ENCODE measurements around the gene OGA.

The OGA gene

DNA sequence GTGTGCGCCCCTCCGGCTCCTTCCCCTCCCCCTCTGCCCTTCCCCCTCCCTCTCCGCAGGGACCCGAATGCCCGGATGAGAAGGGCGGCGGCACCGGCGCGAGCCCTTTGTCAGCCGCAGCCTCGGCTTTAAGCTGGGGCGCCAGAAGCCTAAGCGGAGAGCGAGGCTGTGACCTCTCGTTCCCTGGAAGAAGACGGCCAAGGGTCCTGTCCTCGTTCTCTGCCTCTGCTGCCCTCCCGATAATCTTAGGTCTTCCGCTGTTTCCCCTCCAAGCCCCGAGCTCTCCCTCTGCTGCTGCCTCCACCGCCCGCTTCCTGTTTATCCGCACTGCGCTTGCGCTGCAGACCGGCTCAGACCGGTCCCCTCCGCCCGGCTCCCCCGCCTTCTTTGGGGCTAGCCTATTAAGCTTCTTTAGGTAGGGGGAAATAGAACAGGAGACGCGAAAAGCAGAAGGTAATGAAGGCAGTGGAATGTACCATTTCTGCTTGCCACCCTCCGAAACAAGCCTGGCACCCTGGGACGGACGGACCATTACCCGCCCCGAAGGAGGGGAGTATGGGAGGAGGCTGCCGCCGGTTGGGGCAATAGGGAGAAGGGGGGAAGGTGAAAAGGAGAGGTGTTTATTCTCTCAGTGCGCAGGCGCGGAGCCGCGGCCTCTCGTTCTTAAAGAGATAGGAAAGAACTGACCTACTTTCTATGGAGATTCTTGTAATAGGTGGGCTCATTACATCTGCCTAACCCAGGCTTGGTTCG, at the start of gene OGA:
OGA (minus strand) TSS at position 326 of the 753 bp plus-strand sequence. CDS start 422 bp downstream, outside the sequence.
- peak; percentile 100 for DNase-seq

DNA sequence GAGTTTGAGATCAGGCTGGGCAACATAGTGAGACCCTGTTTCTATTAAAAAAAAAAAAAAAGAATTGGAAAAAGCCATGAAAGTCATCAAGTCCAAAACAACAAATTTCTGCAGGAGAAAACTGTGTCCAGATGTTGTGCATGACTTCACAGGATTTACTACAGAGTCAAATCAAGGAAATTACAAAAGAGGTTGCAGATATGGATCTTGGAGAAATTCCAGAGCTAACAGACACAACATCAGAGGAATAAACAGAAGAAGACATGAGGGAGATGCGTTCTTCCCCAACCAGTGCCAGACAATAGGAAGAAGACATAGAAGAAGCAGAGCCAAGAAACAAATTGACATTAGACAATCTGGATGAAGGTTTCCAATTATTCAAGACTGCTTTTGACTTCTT, 49.7 kb upstream of the OGA start:
- DNase-seq: no peak

DNA sequence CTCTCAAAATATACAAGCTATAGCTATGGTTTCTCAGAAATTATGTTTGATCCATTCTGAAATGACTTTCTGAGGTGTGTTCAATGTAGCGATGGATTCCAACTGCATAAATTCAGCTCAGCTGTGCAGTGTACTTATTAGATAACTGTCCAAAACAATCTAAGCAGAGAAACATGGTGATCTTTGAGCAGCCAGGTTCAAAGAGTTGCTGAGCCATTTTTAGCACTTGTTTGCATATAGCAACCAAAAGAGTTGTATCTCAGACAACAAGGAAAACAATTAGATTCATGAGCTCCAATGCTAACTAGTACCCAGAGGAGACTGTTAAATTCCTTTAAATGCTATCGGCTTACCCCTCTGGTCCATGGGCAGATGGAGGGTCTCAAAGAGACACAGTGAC, 41.3 kb upstream of the OGA start:
- no peak for DNase-seq

DNA sequence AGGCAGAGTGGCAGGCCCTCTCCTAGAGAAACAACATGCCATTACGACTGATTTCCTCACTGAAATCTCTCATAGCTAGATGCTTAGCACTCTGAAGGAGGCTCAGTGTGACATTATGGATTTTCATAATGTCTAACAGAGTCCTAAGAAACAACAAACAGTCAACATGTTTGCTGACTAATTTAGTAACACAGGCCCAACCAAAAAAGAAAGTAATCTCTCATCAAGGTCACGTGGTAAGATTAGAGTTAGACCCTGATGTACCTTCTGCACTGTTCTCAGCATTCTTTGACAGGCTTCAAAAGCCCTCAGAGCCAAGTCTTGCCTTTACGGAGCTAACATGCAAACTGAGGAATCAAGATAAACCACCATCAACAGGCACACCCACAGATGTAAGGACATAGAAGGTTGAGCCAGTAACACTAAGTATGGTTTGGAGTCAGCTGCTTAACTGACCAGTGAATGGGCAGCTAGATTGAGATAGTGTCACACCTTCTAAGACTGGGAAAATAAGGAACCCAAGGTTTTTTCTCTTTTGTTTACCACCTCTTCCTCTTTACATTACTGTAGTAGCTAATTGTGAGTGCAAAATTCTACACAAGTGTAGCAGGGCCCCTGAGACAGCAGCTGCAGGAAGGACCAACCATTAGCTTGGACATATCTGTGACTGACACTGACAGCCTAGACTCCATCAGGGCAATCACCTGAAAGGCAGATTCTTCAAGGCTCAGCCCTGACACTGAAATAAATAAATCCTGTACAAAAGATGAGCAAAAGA, 40.7 kb upstream of the OGA start:
- no peak for DNase-seq

DNA sequence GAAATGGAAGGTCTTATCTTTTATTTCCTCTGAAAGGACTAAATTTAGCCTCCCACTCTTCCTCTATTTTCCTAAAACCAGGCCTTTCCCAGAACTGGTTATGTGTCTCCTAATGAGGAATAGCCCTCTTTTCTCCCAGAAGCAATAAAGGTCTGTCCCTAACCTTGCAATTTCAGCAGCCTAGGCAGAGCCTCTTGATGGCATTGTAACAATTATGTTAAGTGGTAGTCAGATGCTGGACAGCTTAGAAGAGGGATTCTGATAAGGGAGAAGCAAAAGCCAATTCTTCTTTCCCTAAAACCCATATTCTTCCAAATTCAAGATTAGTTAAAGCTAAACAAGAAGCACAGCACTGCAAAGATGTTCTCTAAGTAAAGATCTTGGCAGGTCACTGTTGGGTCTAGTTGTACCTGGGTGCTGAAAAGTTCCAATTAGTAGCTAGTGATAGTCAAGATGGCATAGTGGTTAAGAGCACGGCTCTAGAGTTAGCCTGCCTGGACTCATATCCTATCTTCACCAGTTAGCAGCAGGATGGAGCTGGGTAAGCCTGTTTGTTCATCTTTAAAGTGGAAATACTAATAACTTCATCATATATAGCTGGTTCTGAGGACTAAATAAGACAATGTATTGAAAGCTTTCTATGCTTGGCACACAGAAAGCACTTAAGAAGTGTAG, 39.7 kb upstream of the OGA start:
- DNase-seq: no peak

DNA sequence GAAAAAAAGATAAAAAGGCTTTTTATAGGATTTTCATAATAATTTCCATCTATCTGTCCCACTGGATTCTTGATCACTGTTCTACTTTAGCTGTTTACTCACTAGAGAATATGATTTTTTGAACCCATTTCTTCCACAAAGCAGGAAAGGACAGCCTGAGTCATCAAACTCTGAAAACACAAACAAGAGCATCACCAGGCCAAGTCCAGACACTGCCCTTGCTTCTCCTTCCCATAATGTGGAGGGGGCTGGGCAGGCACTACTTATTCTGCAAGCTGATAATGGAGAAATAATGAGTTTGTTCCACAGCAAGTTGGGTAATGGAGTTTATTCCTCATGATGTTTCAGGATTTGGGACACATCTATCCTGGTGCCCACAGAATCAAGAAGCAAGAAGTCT, 38.4 kb upstream of the OGA start:
- no peak for DNase-seq

DNA sequence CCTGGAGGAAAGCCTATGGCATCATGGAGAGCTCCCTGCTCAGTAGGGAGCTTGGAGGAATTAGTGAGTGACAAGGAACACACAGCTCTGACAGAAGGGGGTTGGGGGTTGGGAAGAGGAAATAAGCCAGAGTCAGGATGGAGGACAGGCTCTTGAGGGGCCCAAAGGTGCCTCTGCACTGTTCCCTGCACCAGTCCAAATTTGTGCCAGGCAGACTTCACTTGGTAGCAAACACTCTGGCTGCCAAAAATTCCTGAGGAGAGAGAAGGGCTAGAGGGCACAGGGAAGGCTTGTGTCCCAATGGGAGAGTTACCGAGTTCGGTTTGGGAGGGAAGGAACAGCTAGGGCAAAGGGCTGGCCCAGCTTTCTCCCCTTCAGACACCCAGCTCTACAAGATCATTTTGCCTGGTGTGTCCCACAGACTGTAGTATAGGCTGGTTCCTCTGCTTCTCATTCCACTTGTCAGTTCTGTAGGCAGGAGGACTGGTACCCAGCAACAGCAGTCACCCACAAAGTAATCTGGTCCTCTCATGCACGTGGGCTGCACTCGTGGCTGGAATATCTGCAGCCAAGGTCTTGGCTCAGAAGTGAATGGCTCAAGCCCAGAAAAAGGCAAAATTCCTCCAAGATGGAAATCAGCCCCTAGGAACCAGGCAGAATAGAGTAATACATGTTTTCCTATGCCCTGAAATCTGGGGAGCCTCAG, 33.3 kb upstream of the OGA start:
- DNase-seq: no peak

DNA sequence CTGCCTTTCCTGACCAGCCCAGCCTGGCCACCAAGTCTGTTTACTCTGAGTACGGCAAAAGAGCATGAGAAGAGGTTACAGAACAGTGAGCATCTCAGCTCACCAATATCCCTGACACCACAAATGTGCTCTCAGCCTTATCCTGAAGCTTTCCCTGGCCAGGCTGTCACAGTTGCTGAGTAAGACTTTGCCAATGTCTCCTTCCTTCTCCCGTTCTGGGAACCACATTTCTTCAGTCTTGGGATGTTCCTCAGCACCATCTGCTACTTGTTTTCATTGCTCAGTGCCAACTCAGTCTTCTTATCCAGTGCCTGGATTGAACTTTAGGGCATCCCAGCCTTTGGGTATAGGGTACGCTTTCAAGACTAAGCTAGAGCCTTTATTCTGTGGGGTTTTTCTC, 32.5 kb upstream of the OGA start:
- DNase-seq: no peak

DNA sequence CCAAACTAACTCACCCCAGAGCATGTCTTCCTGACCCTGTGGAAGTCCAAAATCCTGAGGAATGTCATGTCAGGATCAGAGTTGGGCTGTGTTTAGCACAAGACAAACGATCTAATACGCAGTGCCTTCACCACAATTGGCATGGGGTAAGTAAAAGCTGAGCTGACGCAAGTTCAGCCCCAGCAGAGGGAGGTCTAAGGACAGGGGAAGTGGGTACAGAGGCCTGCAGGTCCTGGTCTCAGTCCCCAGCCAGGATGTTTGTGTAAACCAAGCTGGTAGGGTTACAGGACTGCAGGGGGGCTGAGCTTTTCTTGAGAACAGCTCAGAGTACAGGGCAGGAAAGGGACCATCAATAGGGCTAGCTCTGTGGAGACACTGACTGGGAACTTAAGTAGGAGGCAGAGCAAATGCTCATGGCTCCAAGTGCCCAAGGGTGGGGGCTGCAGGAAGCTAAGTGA, 30.7 kb upstream of the OGA start:
- peak; percentile 89 for DNase-seq

DNA sequence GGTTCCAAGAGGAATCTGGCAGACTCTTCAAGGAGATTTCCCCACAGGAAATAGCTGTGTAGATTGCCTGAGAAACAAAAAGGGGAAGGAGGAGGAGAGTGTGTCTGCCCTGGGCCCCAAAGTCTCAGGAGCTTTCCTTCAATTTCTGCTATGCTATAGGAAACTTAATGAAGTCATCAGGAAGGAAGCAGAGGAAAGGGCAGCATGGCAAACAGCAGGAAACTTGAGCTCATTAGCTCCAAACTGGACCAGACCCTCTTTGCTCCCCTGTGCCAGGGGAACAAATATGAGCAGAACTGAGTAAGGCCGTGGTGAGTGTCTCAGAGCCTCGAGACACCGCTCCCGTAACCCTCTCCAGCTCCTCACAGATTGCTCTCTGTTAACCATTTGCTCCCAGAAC, 30.2 kb upstream of the OGA start:
- peak; percentile 60 for DNase-seq

DNA sequence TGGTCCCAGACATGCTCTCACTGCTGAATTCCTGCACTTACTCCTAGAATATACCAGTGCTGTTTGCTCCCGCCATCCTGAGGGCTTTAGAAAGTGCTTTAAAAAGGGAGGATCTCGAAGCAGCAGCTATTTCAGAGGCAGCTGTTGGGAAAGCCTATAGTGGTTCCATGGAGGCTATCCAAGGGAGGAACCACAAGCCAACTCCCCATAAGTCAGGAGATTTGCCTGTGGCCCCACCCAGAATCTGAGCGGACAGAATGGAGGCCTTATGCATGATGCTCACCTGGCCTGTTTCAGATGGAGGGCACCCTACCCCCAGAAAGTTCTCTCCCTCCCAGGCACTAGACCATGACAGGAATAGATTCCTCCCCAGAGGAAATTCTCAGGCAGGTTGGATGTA, 27.6 kb upstream of the OGA start:
- no peak for DNase-seq

DNA sequence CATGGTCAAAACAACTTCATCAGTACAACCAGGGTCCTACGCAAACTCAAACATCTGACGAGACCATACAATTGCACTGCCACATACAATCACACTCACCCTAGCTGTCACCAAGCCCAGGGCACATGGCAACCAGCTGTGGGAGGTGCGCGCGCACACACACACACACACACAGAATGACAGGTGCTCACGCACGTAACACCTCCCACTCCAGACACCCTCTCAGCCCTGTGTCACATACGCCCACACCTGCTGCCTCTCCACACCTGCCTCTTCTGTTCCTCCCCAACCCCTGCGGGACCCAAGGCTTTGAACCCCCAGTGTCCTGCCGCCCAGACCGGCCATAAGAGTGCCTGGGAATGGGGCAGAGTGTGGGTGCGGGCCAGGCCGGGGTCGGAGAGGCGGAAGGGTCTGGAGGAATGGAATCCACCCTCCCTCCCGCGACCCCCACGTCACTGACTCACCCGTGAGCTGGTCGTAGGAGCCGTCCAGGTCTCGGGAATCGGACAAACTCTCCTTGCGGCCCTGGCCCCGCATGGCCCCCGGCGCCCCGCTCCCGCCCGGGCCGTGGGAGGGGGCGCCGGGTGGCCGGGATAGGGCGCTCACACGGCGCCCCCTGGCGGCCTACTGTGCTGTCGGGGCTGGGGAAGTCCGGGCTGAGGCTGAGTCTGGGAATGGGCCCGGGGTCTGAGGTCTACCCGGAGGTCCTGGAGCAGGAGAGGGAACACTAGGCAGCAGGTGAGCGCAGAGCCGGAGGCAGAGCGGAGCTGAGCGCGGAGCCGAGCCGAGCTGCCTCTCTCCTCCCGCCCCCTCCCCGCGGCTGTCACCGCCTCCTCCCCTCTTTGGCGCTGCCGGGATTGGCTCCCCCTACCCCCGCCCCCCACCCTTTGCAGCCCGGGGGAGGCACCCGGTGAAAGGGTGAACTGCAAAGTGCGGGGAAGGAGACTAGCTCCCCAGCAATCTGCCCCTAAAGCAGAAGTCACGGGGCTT, 25.1 kb upstream of the OGA start, which contains the start of gene KCNIP2:
KCNIP2 (minus strand) TSS at position 769 of the 990 bp plus-strand sequence; CDS start at position 537, 232 bp downstream.
- no peak for DNase-seq

DNA sequence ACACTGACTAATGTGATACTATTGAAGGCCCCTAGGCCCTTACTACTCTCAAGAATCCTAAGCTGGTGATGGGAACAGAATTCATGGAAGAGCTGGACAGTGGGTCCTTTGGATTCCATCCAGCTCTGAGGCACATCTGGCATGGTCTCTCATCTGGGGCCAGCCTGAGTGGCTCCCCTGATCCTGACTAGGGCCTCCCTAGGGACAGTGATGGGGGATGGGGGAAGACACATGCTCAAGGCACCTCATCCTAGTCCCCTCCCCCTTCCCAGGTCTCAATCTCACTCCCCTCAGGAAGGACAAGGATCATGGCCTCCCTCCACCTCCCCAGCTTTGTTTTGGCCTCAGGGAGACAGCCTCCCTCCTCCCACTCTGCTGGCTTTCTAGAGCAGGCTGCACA, 23.6 kb upstream of the OGA start:
- no peak for DNase-seq

DNA sequence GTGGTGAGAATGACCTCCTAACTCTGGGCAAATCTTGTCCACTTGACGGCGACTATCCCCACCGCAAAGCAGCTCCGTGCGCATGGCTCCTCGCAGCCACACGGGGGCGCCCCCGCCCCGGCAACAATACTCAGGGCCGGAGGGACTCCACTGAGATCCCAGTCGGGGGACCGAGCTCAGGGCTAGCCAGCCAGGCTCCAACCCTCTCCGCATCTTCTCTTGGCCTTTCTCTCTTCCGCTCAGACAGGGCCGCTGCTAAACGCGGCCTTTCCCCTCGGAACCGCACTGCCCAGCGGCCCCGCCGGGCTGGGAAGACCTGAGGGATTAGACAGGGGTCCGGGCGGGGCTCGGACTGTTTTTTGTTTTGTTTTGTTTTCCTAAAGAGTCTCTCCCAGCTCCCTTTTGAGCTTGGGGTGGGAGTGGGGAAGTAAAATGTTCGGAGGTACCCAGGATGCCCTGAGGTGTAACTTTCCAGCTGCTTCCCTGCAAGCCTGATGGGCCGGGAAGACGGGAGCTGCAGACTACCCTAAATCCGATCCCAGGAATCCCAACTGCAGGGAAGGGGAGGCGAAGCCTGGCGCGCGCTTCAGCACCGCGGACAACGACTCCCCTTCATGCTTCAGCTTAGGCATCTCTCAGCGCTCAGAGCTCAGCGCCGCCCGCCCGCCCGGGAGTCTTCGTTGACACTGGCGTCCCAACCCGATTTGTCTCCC, 22.7 kb upstream of the OGA start:
- DNase-seq: peak; percentile 68

DNA sequence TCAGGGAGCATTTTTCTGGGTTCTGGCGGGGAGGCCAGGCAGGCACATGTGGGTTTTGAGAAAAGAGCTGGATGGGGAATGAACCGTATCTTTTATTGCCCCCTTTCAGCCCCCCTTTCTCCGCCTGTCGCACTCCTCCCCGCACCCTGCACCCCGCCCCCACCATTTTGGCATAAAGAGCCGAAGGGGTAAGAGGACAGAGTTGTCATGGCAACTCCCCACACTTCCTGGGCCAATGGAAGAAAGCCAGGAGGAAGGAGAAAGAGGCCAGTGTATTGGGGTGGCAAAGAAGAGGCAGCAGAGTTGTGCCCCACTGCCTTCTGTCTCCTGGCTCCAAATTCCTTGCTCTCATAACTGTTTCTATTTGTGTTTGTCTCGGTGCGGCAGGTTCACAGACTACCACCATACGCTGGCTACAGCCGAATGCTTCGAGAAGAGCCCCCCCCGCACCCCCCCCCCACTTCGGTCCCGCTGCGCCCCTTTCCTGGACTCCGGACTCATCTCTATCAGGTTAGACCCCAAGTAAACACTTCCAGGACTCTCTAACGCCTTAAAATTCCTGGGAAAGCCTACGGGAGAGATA, 21.9 kb upstream of the OGA start:
- DNase-seq: no peak

DNA sequence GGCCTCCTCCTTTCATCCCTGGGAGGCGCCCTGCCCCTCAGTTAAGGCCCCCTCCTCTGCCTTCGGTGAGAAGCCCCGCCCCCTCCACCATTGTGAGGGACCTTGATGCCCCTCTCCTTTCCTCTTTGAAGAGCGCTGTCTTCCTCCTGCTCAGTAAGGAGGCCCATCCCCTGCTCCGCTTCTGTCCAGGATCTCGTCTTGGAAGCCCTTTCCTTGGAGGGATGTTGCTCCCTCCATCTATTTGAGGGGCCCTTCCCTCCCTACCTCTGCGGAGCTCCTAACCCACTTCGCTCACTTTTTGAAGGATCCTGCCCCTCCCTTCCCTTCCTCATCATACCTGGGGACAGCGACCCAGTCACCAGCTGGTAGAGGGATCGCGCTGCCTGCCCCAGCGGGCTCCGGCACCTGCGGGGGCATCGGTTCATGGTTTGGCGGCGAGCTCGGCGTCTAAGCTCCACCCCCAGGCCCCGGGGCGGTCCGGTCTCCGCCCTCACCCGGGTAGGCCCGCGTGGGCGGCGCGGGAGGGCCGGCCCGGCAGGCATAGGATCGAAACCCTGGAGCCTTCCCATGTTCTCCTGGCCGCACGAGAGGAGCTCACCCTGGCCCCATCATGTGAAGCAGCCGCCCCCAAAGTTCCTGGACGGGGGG, 21.3 kb upstream of the OGA start:
- DNase-seq: no peak

DNA sequence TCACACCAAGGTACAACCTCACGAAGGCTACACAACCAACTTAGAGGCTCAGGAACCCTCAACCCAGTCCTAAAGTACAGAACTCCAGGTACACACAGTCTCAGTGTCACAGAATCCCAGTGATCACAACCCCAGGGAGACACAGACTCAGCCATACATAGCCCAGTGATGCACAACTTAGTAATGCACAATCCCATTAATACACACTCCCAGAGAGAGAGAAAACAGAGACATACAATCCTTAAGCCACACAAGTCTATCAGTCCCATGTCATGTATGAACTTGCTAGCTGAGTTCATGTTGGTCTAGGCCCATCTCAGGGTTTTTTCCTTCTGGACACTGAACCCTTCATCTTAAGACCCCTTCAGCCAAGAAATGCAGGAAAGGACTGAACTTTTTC, 20.8 kb upstream of the OGA start:
- no peak for DNase-seq

DNA sequence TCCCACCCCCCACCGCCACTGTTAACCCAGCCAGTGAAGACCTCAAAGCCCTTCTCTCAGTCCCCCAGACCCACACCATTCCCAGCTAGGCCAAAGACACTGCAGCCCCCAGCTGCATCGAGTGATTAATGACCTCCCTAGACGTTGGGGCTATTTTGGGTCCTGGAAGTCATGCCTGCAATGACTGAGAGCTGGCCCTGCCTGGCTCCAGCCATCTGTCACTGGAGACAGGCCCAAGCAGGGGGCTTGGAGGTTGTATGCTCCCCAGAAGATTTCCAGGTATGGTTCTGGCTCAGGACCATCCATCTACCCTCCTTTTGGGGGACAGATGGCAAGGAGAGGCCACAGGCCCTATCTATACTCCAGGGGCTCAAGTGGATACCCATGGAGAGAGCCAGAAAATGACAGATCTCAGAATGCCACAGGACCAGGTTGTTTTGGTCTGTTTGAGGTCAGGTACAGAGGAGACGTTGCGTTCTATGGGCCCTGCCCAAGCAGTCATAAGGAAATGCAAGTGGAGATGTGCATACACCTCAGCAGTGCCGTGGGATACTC, 20.2 kb upstream of the OGA start:
- no peak for DNase-seq

DNA sequence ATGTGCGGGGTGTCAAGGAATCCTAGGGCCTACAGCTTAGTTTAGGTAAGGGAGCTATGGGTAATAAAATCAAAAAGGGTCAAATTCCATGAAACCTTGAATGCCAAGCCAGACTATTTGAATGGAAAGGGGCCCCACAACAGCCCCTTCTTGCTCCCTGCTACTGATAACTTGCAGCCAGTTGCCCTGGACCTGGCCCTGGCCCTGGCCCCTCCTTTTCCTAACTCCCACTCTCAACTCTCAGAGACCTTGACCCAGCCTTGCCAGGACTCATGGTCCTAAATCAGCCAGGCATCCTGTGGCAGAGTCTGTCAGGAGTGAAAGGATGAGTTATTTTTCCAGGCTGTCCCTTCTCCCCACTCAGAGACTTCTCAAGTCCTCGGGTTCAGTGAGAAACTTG, 19.5 kb upstream of the OGA start:
- DNase-seq: no peak

DNA sequence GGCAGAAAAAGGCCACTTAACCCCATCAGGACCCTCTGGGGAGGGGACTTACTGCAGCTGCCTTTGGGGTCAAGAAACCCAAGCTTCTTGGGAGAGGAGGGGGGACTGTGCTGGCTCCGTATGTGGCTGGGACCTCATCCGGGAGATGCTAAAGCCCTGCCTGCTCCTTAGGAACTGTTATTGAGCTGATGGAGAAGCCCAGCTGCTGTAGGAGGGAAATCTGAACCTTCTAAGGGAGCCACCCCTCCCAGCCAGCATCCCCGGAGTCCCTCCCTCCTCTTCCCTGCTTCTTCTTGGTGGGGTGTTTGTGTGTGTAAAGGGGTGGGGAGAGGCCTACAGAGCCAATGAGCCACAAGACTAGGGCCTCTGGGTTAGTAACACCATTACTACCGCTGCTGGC, 17.1 kb upstream of the OGA start:
- no peak for DNase-seq
